Endometrial microvascular endothelial cells (primary cell): ENCODE measurements around the gene CXXC4. TPM values are rescaled to one million over a fixed set of nuclear protein-coding genes. Genes with fewer than 3 reads are reported as not detected.

Source experiments
- in situ Hi-C: cut with HindIII; loops from 2 replicates; pipeline ENCODE4 v1.10.0; 2017; ENCODE audit warnings: low sequenced_read_pairs, low pct_unique_long_range_greater_than_20kb; ENCODE audit errors: inconsistent ontology term
- total RNA-seq: library from RNA; depleted of rRNA; stranded (reverse); fragments of >200 nt; gene quantifications from one replicate; pipeline ENCODE4 v1.2.3, GENCODE V29; 2015; ENCODE audit errors: inconsistent ontology term

Gene CXXC4
- total RNA-seq, 1 donor from 2014 or later, result not detected

GRCh38 chr4:104429150-104429741, 65.4 kb downstream of the CXXC4 start:
- in situ Hi-C loops, result no loop called here

GRCh38 chr4:104425948-104426347, 68.7 kb downstream of the CXXC4 start:
- in situ Hi-C loops, result no loop called here

DNA sequence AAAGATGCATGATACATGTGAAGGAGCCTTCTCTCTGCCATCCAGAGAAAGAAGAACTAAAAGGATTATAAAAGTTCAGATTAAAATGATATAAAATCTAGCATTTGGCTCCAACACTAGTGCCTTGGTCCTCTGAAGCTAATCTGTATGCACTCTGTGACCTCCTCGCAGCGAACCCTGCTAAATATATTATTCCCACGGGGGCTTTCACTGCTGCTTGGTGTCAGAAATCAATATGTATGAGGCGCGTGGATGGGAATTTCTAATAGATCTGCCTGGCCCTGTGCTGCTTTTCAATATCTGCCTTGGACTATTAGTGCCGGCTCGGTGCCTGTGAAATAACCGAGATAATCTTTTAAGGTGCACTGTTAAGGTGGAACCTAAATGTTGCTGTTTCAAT, 69.7 kb downstream of the CXXC4 start:
- in situ Hi-C loops, result no loop called here

- in situ Hi-C loops, result no loop called here
Measured at GRCh38 chr4:104424475-104424941, 70.2 kb downstream of the CXXC4 start.

DNA sequence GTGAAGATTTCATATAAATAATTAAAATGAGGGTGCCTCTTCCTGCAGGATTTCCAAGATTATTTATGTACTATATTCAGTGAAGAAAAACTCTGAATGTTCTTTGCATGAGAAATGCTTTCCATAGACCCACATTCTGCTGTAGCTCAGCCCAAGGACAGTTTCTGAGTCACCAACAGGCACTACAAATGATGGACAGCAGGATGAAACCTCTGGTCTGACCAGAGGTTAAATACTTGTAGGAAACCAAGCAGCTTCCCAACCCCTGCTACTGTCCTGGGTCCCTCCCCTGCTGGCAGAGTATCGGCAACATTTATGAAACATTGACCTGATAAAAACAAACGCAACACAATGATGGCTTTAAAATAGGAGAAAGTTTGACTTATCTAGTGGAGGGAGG, 73.1 kb downstream of the CXXC4 start:
- in situ Hi-C loops, result no loop called here

- in situ Hi-C loops, result no loop called here
Measured at GRCh38 chr4:104420766-104421165, 73.9 kb downstream of the CXXC4 start.
